Anterior cingulate cortex (tissue), 58 donors: ENCODE data around the gene SLC25A40.
"Not testable (repeated sequence)": the region's sequence is repeated elsewhere in the genome, so short reads cannot be mapped to it uniquely, and the experiment has no call there.

Experiments used
- DNase-seq, 58 donors: peaks; one replicate each; lab custom pipeline; 2025; lab: John Stamatoyannopoulos, UW

Gene SLC25A40, protein sequence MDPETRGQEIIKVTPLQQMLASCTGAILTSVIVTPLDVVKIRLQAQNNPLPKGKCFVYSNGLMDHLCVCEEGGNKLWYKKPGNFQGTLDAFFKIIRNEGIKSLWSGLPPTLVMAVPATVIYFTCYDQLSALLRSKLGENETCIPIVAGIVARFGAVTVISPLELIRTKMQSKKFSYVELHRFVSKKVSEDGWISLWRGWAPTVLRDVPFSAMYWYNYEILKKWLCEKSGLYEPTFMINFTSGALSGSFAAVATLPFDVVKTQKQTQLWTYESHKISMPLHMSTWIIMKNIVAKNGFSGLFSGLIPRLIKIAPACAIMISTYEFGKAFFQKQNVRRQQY

DNA sequence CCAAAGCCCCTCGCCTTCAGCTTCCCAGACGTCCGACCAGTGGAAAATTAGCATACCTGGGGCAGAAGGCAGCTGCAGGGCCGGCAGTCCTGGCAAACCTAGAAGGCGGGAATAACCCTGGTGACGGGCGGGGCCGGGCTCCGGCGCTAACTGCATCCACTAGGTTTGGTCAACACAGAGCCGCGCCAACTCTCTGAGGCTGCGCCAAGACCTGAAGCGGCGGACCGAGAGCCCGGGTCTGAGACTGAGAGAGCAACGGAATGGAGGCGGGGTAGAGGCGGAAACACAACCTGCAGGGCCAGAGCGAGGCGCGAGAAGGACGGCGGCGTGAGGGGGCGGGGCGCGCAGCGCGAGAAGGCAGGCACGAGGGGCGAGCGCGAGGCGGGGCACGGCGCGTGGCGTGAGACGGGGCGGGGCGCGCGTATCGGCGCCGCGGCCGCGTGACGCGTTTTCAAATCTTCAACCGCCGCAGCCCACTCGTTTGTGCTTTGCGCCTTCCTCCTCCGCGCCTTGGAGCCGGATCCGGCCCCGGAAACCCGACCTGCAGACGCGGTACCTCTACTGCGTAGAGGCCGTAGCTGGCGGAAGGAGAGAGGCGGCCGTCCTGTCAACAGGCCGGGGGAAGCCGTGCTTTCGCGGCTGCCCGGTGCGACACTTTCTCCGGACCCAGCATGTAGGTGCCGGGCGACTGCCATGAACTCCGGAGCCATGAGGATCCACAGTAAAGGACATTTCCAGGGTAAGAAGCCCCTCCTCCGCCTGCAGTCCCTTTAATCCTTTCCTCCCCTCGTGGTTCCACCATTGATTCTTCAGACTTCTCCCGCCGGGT is at the start of gene SLC25A40, which contains the start of gene DBF4:
Gene SLC25A40 (minus strand): TSS at position 321 of the 829 bp plus-strand sequence. CDS start 17,633 bp downstream, outside the sequence.
Gene DBF4 (plus strand): TSS at position 454 of the 829 bp plus-strand sequence. CDS start 240 bp downstream, at position 694.
- peak in 57 of 58 donors; percentile 65 to 94 (median 87) for DNase-seq

DNA sequence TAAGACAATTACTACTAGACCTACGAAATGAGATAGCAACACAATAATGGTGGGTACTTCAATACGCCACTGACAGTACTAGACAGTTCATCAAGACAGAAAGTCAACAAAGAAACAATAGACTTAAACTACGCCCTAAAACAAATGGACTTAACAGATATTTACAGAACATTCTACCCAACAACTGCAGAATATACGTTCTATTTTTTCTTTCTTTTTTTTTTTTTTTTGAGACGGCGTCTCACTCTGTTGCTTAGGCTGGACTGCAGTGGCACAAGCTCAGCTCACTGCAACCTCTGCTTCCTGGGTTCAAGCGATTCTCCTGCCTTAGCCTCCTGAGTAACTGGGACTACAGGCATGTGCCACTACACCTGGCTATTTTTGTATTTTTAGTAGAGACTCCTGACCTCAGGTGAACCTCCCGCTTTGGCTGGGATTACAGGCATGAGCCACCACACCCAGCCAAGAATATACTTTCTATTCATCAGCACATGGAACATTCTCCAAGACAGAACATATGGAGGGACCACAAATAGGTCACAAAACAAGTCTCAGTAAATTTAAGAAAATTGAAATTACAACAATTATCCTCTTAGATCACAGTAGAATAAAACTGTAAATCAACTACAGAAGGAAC is 46.7 kb upstream of the SLC25A40 start:
- not testable (repeated sequence) for DNase-seq

DNA sequence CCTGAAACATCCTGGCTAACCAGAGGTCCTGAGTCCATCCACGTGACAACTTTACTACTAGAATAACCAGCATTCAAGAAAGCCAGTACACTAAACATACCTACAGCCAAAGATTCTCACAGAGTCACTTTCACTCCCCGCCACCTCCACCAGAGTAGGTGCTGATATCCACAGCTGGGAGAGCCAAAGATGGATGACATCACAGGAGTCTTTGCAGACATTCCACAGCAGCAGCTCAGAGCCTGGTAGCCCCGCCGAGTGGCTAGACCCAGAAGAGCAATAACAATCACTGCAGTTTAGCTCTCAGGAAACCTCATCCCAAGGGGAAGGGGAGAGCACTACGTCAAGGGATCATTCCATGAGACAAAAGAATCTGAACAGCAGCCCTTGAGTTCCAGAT is 44.4 kb upstream of the SLC25A40 start:
- DNase-seq, result no peak

DNA sequence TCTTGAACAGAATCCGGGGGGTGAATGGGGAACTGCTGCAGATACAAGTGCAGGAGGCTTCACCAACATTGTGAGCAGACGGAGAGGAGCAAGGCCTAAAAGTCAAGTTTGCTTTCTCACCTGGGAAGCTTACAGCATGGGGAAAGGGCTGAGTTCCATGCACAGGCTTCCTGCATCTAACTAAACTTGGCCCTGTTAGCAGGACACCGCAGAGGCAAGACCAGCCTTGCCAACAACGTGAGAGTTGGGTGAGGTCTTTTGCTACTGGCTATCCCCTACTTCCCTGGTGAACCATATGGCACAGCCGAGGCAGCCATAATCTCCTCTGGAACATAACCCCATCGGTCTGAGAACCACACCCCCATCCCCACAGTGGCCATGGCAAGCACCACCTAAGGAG is 43.7 kb upstream of the SLC25A40 start:
- no peak for DNase-seq

DNA sequence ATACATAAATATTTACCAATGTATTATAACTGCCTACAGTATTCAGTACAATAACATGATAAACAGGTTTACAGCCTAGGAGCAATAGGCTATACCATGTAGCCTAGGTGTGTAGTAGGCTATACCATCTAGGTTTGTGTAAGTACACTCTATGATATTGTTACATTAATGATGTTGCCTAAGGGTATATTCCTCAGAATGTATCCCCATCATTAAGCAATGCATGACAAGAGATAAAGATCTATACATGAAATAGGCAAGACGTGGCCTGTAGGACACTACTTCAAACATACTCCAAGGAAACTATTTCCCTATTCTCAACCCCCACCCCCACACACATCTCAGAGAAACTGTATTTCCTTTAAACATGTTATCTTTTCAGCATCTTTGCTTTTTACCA is 42.6 kb upstream of the SLC25A40 start:
- DNase-seq, result no peak

DNA sequence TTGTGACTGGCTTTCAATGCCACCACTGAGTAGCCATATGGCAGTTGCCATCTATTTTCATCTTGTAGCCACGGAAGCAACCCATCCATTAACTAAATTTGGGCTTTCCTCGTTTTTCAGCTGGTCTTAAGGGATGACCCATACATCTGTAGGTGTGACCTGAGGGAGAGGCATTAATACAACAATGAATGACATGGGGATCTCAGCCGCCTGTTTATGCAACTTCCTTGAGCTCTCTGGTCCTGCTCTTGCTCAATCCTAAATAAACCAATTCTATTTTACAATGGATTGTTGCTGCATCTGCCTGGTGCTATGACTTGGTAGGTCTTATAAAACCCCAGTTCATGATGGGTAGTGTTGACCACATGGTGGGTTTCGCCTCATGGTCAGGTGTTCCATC is 36.0 kb upstream of the SLC25A40 start:
- no peak for DNase-seq

DNA sequence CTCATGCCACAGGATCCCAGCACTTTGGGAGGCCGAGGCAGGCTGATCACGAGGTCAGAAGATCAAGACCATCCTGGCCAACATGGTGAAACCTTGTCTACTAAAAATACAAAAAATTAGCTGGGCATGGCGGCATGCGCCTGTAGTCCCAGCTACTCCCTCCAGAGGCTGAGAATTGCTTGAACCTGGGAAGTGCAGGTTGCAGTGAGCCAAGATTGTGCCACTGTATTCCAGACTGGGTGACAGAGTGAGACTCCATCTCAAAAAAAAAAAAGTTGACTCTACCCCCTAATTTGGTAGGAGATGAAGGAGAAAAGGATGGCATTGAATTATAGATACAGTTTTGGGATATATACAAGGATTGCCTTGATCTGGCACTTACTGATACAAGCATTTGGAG is 32.7 kb upstream of the SLC25A40 start:
- not testable (repeated sequence) for DNase-seq

DNA sequence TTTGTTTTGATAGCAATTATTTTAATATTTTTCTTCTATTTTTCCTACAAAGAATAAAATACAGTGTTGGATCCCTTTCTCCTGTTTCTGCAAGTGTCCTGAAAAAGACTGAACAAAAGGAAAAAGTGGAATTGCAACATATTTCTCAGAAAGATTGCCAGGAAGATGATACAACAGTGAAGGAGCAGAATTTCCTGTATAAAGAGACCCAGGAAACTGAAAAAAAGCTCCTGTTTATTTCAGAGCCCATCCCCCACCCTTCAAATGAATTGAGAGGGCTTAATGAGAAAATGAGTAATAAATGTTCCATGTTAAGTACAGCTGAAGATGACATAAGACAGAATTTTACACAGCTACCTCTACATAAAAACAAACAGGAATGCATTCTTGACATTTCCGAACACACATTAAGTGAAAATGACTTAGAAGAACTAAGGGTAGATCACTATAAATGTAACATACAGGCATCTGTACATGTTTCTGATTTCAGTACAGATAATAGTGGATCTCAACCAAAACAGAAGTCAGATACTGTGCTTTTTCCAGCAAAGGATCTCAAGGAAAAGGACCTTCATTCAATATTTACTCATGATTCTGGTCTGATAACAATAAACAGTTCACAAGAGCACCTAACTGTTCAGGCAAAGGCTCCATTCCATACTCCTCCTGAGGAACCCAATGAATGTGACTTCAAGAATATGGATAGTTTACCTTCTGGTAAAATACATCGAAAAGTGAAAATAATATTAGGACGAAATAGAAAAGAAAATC is 31.2 kb upstream of the SLC25A40 start:
- DNase-seq, result not testable (repeated sequence)

DNA sequence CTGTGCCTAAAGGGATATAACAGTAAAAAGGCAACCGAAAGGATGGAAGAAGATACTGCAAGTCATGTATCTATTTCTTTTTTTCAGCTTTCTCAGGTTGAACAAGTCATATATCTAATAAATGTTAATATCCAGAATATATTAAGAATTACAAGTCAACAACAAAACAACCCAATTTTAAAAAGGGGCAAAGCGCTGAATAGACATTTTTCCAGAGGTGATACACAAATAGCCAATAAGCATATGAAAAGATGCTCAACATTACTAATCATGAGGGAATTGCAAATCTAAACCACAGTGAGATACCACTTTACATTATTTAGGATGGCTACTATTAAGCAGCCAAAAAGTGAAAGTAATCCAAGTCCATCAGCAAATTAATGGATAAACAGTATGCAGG is 23.1 kb upstream of the SLC25A40 start:
- no peak for DNase-seq

DNA sequence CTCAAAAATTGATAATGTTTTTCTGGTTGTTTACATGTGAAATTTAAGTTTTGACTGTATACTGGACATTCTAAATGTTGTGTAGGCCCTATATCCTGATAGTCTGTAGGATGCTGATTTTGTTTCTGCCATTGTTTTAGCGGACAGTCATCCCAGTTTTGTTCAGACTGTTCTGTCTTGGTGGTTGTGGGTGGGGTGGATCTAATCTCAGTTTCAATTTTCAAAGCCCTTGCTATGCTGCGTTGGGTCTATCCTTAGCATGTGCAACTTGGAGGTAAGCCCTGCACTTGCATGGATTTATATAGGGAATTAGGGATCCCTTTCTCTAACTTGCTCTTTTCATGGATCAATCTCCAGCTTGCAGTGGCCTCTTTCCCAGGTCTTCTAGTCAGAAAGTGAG is 19.2 kb upstream of the SLC25A40 start:
- no peak for DNase-seq

DNA sequence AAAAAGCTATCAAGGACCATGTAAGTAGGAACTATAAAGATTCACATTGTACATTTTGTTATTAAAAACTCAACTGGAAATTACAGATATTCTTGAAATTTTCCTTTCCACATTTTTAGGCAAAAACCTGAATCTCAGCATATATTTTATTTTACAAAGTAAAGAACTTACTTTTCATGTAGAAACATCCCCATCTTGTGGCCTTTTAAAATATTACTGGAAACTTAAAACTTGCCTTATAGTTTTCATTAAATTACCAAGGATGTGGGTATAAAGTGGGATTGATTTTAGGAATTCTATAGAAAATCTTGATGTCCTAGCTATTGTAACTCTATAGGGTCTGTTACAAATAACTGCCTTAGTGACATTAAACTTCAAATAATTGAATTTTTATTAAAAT is 10.7 kb upstream of the SLC25A40 start:
- DNase-seq, result no peak

DNA sequence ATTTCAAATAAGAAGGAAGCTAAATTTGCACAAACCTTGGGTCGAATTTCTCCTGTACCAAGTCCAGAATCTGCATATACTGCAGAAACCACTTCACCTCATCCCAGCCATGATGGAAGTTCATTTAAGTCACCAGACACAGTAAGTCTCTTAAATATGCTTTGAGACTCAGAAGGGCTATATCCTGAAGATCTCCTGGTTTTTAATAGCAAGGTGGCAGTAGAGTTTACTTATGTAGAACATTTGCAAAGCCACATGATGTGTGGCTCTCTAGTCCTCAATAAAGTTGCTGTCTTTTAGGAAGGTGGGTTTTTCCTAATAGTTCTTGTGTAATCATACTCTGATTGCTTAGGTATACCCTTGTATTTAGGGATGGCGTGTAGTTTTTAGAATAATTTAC is 8.9 kb upstream of the SLC25A40 start:
- DNase-seq, result no peak

DNA sequence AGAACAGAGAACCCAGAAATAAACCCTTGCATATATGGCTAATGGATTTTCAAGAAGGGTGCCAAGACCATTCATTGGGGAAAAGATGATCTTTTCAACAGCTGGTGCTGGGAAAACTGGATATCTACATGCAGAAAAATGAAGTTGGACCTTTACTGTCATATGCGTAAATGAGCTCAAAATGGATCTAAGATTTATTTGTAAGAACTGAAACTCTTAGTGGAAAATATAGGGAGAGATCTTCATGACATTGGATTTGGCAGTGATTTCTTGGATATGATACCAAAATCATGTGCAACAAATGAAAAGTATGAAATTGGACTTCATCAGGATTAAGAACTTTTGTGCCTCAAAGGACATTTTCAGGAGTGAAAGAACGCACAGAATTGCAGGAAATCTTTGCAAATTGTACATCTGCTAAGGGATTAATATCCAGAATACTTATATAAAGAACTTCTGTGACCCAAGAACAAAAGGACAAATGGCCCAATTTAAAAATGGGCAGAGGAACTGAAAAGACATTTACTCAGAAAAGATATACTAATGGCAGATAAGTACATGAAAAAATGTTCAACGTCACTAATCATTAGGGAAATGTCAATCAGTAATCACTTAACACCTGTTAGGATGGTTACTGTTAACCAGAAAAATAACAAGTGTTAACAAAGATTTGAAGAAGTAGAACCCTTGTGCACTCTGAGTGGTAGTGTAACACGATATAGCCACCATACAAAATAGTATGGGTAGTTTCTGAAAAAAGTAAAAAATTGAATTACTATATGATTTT is 6.2 kb upstream of the SLC25A40 start:
- no peak for DNase-seq

DNA sequence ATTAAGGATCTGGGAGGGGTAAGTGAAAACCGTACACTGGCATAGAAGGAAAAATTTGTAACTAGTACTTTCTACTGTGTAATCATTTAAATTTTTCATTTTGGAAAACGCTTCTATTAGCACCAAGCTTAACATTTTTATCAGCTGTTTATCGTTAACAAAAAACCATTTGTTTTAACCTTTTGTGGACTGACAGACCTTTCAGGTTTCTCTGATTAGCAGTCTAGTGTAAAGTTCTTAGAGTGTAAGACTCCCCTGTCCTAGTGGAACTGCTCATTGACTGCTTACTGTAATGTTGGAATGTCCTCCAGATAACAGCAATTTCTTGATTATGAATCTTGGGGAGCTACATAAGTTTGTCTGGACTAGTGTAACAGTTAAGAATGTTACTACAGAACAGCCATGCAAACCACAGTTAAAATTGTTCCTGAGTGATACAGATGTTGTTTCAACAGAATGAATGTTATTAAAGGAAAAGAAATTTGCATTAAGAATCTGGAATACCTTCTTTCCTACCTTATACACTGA is 2.1 kb upstream of the SLC25A40 start:
- DNase-seq, result no peak

DNA sequence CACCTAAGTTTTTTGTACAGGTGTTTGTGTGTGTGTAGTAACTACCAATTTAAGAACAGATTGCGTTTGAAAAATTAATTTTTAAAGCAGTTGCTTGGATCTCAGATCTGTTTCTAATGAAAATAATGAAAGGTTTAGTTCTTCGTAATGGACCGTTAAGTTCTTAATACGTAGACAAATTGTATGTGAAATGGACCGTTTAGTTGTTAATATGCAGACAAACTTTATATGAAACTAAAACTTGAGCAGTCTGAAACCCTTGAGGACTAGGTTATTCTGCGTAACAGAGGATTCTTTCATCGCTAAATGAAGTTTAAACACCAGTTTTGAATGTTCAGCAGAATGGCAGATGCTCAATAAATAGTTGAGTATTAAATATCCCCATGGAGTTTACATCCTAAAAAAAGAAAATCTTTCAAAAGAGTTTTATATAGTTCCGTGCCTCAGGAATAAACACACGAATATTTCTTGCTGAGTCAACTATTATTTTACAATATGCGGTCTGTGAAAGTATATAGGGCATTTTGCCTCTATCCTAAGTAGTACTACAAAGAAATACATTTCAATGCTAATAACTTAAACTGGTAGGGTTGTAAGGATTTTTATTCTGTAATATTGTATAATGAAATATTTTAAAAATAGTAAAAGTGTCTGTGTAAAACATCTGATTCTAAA is 1.3 kb upstream of the SLC25A40 start:
- DNase-seq, result no peak

DNA sequence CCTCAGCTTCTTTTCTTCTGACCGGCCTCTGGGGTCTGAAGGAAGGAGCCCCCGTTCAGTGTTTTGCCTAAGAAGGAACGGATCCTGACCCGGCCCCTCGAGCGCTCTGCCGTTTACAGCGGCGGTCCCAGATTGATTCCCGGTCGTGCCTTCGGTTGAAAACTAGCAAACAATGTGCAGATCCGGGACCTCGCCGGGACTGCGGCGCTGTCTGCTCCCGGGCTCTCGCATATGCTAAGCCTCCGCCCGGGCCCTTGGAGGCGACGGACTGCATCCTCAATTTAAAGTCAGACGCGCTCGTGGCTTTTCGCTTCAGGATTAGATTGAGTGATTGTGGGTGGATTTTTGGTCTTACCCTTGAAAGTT is 692 bp upstream of the SLC25A40 start:
- peak in 52 of 58 donors; percentile 19 to 80 (median 48) for DNase-seq

DNA sequence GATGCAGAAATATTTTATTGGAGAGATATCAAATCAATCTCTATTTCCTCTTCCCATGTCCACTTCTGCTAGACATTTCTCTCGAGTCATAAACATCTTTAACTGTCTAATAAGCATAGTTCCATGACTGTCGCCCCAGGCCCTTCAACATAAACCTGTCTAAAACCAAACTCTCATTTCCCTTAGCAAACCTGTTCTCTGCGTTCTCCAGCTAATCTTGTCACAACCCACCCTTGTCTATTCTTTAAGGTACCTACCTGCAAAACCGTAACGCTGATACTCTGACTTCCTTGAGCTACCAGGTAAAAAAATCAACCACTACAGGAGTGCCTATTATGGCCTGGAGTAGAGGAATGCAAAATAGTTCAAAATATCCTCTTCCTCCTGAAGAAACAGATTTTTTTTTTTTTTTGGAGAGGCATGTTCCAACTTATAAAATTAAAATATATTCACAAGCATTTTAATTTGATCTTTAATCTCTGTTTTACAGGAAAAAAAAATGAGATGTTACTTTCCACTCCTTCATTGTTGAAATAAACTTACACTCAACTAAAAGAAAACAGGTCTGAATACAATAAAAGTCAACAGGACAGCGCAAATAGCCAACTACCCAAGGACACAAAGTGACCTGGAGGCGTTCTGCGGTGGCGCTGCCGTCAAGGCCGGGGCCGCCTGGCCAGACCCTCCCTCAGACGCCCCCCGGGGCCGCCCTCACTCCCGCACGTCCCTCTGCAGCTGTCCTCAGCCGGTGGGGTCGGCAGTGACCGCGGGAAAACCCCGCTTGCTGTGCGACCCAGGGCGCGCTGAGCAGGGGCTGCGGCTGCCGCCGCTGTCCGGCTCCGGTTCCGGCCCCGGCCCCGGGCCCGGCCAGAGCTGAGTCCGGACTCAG is 765 bp downstream of the SLC25A40 start:
- DNase-seq, result peak in 20 of 58 donors; percentile 0 to 60 (median 36)

DNA sequence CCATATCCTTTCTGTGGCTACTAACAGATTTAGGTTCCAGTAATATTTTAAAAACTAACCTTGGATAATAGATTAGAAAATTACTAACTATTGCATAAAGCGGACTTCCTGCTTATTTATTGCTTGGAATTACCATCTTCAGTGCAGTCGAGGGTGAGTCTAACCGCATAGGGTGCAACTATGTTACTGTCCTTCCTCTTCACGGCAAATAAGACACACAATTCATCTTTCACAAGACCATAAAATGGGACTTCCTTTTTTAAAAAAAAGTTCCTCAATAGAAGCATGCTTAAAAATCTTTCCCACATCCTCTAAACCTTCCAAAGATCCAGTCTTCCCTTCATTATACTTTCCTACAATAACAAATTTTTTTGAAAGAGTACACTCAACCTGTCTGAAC is 2.1 kb downstream of the SLC25A40 start:
- no peak for DNase-seq
